Activated CD4-positive, alpha-beta T cell treated with anti-CD3 and anti-CD28 coated beads, Interleukin-2, amount 10 ng/mL, durations not matched to agents 7 days and 5 days (primary cell): ENCODE data around the gene CYBC1. TPM values are rescaled to one million over a fixed set of nuclear protein-coding genes. Genes with fewer than 3 reads are reported as not detected.
"Not testable (repeated sequence)": the region's sequence is repeated elsewhere in the genome, so short reads cannot be mapped to it uniquely, and the experiment has no call there.

Experiments used
- CTCF ChIA-PET: fragments of 350-600 bp; sonication (Branson Sonifier 250); formaldehyde crosslinking; loops from one replicate; lab custom pipeline; 2021; ENCODE audit warnings: antibody characterized with exemption; lab: Charles Lee
- POLR2A ChIA-PET: fragments of 350-600 bp; sonication (Branson Sonifier 250); formaldehyde crosslinking; loops from one replicate; lab custom pipeline; 2021; ENCODE audit warnings: antibody characterized with exemption; lab: Charles Lee
- DNase-seq: peaks from one replicate; pipeline ENCODE4 v3.0.0-alpha.2; 2020
- H3K27ac Mint-ChIP-seq: one replicate; pipeline ENCODE4 v1.8.0; 2021; ENCODE audit warnings: mild to moderate bottlenecking, moderate library complexity, mixed read lengths
- H3K27me3 Mint-ChIP-seq: one replicate; pipeline ENCODE4 v1.8.0; 2021; ENCODE audit warnings: mixed read lengths
- H3K36me3 Mint-ChIP-seq: one replicate; pipeline ENCODE4 v1.8.0; 2021; ENCODE audit warnings: low read depth, mixed read lengths
- H3K4me1 Mint-ChIP-seq: one replicate; pipeline ENCODE4 v1.8.0; 2021; ENCODE audit warnings: mixed read lengths
- H3K4me3 Mint-ChIP-seq: one replicate; pipeline ENCODE4 v1.8.0; 2021; ENCODE audit warnings: mild to moderate bottlenecking, moderate library complexity, mixed read lengths
- H3K9me3 Mint-ChIP-seq: one replicate; pipeline ENCODE4 v1.8.0; 2021; ENCODE audit warnings: mixed read lengths
- total RNA-seq, 2 experiments: library from RNA; stranded (reverse); gene quantifications; one replicate each; pipeline ENCODE4 v1.2.3, GENCODE V29; 2021

Gene CYBC1
- total RNA-seq, 2 experiments from 2014 or later, result 300 to 324 TPM

GRCh38 chr17:82453706-82454105, 3.2 kb upstream of the CYBC1 start:
- DNase-seq, H3K27me3 Mint-ChIP-seq, H3K4me3 Mint-ChIP-seq, POLR2A ChIA-PET, CTCF ChIA-PET, H3K9me3 Mint-ChIP-seq: not testable (repeated sequence)
- H3K36me3 Mint-ChIP-seq, result peaks cover 41% of the 10 kb centered on the region
- peaks cover 41% of the 10 kb centered on the region for H3K4me1 Mint-ChIP-seq
- H3K27ac Mint-ChIP-seq, result peak overlapping the region; percentile 68

GRCh38 chr17:82453151-82453550, 2.6 kb upstream of the CYBC1 start:
- H3K36me3 Mint-ChIP-seq, result peaks cover 41% of the 10 kb centered on the region

GRCh38 chr17:82452162-82452561, 1.6 kb upstream of the CYBC1 start:
- no peak for DNase-seq
- Mint-ChIP-seq H3K27me3 (no peaks in the 10 kb centered on the region), H3K27ac (peak overlapping the region; percentile 94), H3K36me3 (peaks cover 44% of the 10 kb centered on the region), H3K4me1 (peaks cover 41% of the 10 kb centered on the region), H3K9me3 (peaks cover 8% of the 10 kb centered on the region), H3K4me3 (peak overlapping the region; percentile 92)
- ChIA-PET CTCF (no interaction called here), POLR2A (interaction anchor here (0.7 to 1.5 kb wide), 2 partner anchors 11 to 67 kb away, joined by 3 read pairs; partner anchors contain the start of gene FOXK2)

More at GRCh38 chr17:82453151-82453550, 2.6 kb upstream of the CYBC1 start:
- POLR2A ChIA-PET, H3K9me3 Mint-ChIP-seq, CTCF ChIA-PET, H3K27me3 Mint-ChIP-seq, H3K4me3 Mint-ChIP-seq, DNase-seq: not testable (repeated sequence)
- peaks cover 41% of the 10 kb centered on the region for H3K4me1 Mint-ChIP-seq
- peak overlapping the region; percentile 76 for H3K27ac Mint-ChIP-seq

- ChIA-PET CTCF (interaction anchor here (1.3 kb wide), 1 partner anchor 15 kb away, joined by 4 read pairs; no protein-coding TSS in a partner anchor), POLR2A (interaction anchor here (1.0 kb wide), 1 partner anchor 244 kb away, joined by 3 read pairs; no protein-coding TSS in a partner anchor)
- Mint-ChIP-seq H3K27ac (peak overlapping the region; percentile 94), H3K36me3 (peaks cover 46% of the 10 kb centered on the region), H3K27me3 (no peaks in the 10 kb centered on the region), H3K9me3 (peaks cover 8% of the 10 kb centered on the region), H3K4me3 (peak overlapping the region; percentile 92), H3K4me1 (peaks cover 35% of the 10 kb centered on the region)
- peak; percentile 25 for DNase-seq
Observed at GRCh38 chr17:82449883-82450356, 632 bp downstream of the CYBC1 start.

- peaks cover 46% of the 10 kb centered on the region for H3K36me3 Mint-ChIP-seq
- CTCF ChIA-PET, result interaction anchor here (1.3 kb wide), 2 partner anchors 14 to 18 kb away, joined by 3 to 4 read pairs; no protein-coding TSS in a partner anchor
Observed at GRCh38 chr17:82449131-82449882, 1.2 kb downstream of the CYBC1 start.

GRCh38 chr17:82447876-82448275, 2.7 kb downstream of the CYBC1 start:
- Mint-ChIP-seq H3K9me3 (no peaks in the 10 kb centered on the region), H3K27me3 (no peaks in the 10 kb centered on the region), H3K36me3 (peaks cover 41% of the 10 kb centered on the region), H3K4me3 (peak overlapping the region; percentile 43), H3K4me1 (peaks cover 33% of the 10 kb centered on the region), H3K27ac (no peak overlapping the region)
- ChIA-PET CTCF (interaction anchor here (1.5 to 1.6 kb wide), 2 partner anchors 14 to 30 kb away, joined by 3 to 5 read pairs; no protein-coding TSS in a partner anchor), POLR2A (no interaction called here)
- DNase-seq, result no peak

More at GRCh38 chr17:82449131-82449882, 1.2 kb downstream of the CYBC1 start:
- Mint-ChIP-seq H3K4me3 (peak overlapping the region; percentile 92), H3K9me3 (peaks cover 6% of the 10 kb centered on the region), H3K27me3 (no peaks in the 10 kb centered on the region), H3K4me1 (peaks cover 35% of the 10 kb centered on the region), H3K27ac (peak overlapping the region; percentile 94)
- POLR2A ChIA-PET, result interaction anchor here (1.0 kb wide), 1 partner anchor 243 kb away, joined by 3 read pairs; no protein-coding TSS in a partner anchor
- DNase-seq, result peak; percentile 81

- Mint-ChIP-seq H3K4me1 (peaks cover 23% of the 10 kb centered on the region), H3K36me3 (peaks cover 37% of the 10 kb centered on the region), H3K9me3 (no peaks in the 10 kb centered on the region), H3K27ac (no peak overlapping the region), H3K27me3 (no peaks in the 10 kb centered on the region), H3K4me3 (no peak overlapping the region)
- POLR2A ChIA-PET, result interaction anchor here (1.0 kb wide), 1 partner anchor 11 kb away, joined by 3 read pairs; no protein-coding TSS in a partner anchor
- CTCF ChIA-PET, result interaction anchor here (1.6 kb wide), 1 partner anchor 31 kb away, joined by 5 read pairs; no protein-coding TSS in a partner anchor
- DNase-seq, result no peak
Observed at GRCh38 chr17:82446649-82447048, 3.9 kb downstream of the CYBC1 start.

GRCh38 chr17:82446124-82446523, 4.4 kb downstream of the CYBC1 start:
- H3K36me3 Mint-ChIP-seq, result peaks cover 33% of the 10 kb centered on the region
- no peaks in the 10 kb centered on the region for H3K27me3 Mint-ChIP-seq
- no peak overlapping the region for H3K27ac Mint-ChIP-seq
- no peaks in the 10 kb centered on the region for H3K9me3 Mint-ChIP-seq
- POLR2A ChIA-PET, result interaction anchor here (1.0 kb wide), 1 partner anchor 12 kb away, joined by 3 read pairs; no protein-coding TSS in a partner anchor
- CTCF ChIA-PET, result interaction anchor here (1.0 to 1.6 kb wide), 2 partner anchors 9 to 32 kb away, joined by 3 to 5 read pairs; no protein-coding TSS in a partner anchor
- no peak overlapping the region for H3K4me3 Mint-ChIP-seq
- peaks cover 18% of the 10 kb centered on the region for H3K4me1 Mint-ChIP-seq
- DNase-seq, result no peak

- Mint-ChIP-seq H3K4me1 (peaks cover 14% of the 10 kb centered on the region), H3K4me3 (no peak overlapping the region), H3K9me3 (no peaks in the 10 kb centered on the region), H3K27ac (no peak overlapping the region), H3K36me3 (peaks cover 32% of the 10 kb centered on the region), H3K27me3 (no peaks in the 10 kb centered on the region)
- no peak for DNase-seq
- ChIA-PET CTCF (interaction anchor here (1.0 kb wide), 1 partner anchor 8 kb away, joined by 3 read pairs; no protein-coding TSS in a partner anchor), POLR2A (no interaction called here)
Observed at GRCh38 chr17:82445542-82445941, 5.0 kb downstream of the CYBC1 start.

GRCh38 chr17:82444941-82445521, 5.5 kb downstream of the CYBC1 start:
- POLR2A ChIA-PET, result no interaction called here
- no peak overlapping the region for H3K27ac Mint-ChIP-seq
- CTCF ChIA-PET, result interaction anchor here (1.0 kb wide), 1 partner anchor 8 kb away, joined by 3 read pairs; no protein-coding TSS in a partner anchor
- H3K27me3 Mint-ChIP-seq, result no peaks in the 10 kb centered on the region
- peaks cover 14% of the 10 kb centered on the region for H3K4me1 Mint-ChIP-seq
- H3K9me3 Mint-ChIP-seq, result no peaks in the 10 kb centered on the region
- DNase-seq, result no peak
- no peak overlapping the region for H3K4me3 Mint-ChIP-seq
- H3K36me3 Mint-ChIP-seq, result peaks cover 35% of the 10 kb centered on the region

GRCh38 chr17:82444284-82444893, 6.2 kb downstream of the CYBC1 start:
- DNase-seq, result no peak
- Mint-ChIP-seq H3K4me3 (no peak overlapping the region), H3K27me3 (no peaks in the 10 kb centered on the region), H3K9me3 (no peaks in the 10 kb centered on the region), H3K27ac (no peak overlapping the region), H3K36me3 (peaks cover 30% of the 10 kb centered on the region), H3K4me1 (peaks cover 14% of the 10 kb centered on the region)
- CTCF ChIA-PET, result interaction anchor here (1.3 kb wide), 1 partner anchor 16 kb away, joined by 3 read pairs; no protein-coding TSS in a partner anchor
- POLR2A ChIA-PET, result no interaction called here
